ENCODE results near the gene SIPA1L3.

DNA sequence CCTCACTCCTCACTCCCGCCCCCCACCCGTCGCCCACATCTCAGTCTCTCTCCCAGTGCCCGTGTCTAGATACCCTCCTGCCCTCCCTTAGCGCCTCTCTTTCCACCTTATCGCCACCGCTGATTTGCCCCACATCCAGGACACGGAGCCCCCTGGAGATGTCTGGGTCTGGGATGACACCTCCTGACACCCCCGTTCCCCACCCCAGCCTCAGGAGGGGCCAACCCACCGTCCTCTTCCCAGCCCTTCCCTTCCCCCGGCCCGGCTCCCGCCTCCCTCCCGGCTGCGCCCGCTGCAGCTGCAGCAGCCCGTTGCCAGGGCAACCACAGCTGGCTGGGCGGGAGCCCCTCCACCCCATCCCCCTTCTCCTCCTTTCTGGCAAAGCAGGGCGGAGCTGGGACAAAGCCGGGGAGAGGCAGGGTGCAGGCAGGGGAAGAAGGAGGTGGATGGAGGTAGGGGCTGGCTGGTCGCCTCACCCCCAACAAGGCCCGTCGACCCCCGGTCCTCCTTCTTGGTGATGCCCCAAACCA lies 303.5 kb downstream of the SIPA1L3 start:
- TF ChIP-seq, protein P1, sequence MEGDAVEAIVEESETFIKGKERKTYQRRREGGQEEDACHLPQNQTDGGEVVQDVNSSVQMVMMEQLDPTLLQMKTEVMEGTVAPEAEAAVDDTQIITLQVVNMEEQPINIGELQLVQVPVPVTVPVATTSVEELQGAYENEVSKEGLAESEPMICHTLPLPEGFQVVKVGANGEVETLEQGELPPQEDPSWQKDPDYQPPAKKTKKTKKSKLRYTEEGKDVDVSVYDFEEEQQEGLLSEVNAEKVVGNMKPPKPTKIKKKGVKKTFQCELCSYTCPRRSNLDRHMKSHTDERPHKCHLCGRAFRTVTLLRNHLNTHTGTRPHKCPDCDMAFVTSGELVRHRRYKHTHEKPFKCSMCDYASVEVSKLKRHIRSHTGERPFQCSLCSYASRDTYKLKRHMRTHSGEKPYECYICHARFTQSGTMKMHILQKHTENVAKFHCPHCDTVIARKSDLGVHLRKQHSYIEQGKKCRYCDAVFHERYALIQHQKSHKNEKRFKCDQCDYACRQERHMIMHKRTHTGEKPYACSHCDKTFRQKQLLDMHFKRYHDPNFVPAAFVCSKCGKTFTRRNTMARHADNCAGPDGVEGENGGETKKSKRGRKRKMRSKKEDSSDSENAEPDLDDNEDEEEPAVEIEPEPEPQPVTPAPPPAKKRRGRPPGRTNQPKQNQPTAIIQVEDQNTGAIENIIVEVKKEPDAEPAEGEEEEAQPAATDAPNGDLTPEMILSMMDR (IDR thresholded peaks at IDR 0.05): no peak
- TF ChIP-seq POLR2A (IDR thresholded peaks at IDR 0.05): no peak

All from heart left ventricle (tissue), 13 donors.